Mononuclear cell (primary cell): ENCODE measurements around the gene NGDN. TPM values are rescaled to one million over a fixed set of nuclear protein-coding genes. Genes with fewer than 3 reads are reported as not detected.
"Not testable (repeated sequence)": the region's sequence is repeated elsewhere in the genome, so short reads cannot be mapped to it uniquely, and the experiment has no call there.

ENCODE experiments used
- H3K27me3 ChIP-seq: 2 replicates; pipeline ENCODE4 v1.6.0; 2011; ENCODE audit warnings: low read length, control low read depth; ENCODE audit not compliant: insufficient read depth
- H3K4me1 ChIP-seq: 2 replicates; pipeline ENCODE4 v1.5.1; 2011; ENCODE audit warnings: mild to moderate bottlenecking, low read length, control low read depth; ENCODE audit not compliant: insufficient read depth
- H3K4me3 ChIP-seq: 2 replicates; pipeline ENCODE4 v1.5.1; 2011; ENCODE audit warnings: mild to moderate bottlenecking, low read length, moderate library complexity
- H3K9me3 ChIP-seq: 2 replicates; pipeline ENCODE4 v1.5.1; 2011; ENCODE audit warnings: low read depth, mild to moderate bottlenecking, control low read depth, low read length
- total RNA-seq: library from RNA; depleted of rRNA; stranded (reverse); fragments of >200 nt; gene quantifications from one replicate; pipeline ENCODE4 v1.2.3, GENCODE V29; 2012

The NGDN gene, protein sequence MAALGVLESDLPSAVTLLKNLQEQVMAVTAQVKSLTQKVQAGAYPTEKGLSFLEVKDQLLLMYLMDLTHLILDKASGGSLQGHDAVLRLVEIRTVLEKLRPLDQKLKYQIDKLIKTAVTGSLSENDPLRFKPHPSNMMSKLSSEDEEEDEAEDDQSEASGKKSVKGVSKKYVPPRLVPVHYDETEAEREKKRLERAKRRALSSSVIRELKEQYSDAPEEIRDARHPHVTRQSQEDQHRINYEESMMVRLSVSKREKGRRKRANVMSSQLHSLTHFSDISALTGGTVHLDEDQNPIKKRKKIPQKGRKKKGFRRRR
- total RNA-seq = 92.7 TPM

DNA sequence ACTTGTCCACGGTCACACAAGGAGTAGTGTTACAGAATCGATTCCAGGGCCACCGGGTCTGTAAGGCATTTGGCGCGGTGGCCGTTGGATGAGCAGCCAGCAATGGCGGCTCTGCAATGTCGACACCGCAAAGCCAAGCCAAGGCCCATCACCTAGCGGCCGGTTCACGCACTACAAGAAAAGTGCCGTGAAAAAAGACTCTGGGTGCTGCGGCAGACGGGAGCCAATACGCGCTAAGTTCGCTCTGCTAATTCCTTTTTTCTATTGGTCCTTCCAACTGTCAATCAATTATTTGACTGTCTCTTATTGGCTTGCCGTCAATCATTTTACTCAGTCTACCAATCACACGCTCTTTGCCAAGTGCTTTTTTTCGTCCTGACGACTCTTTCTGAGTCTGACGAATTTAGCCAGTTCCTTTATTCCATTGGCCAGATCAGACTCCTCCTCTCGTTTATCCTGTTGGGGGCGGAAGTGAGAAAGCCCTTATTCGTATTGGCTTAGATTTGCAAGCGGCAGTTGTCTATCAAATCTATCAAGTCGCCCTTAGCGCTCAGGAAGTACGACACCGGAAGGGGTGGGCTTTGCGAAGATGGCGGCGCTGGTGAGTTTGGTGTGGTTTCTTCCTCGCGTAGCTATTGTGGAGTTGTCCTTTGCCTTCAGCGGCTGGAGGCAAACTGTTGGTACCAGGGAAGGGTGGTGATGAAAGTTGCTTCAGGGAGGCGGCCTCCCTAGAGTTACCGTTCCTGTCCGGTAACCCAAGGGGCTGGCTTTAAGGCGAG, at the start of gene NGDN:
NGDN (plus strand) TSS at position 577 of the 779 bp plus-strand sequence; CDS start at position 590, 13 bp downstream.
- Histone ChIP-seq H3K4me3 (peak within 1 kb of the TSS; percentile 69), H3K9me3 (no peaks in the 10 kb centered on the region), H3K27me3 (no peaks in the 10 kb centered on the region), H3K4me1 (peaks cover 12% of the 10 kb centered on the region)

- Histone ChIP-seq H3K4me3 (no peak overlapping the region), H3K4me1 (no peaks in the 10 kb centered on the region), H3K27me3 (no peaks in the 10 kb centered on the region), H3K9me3 (no peaks in the 10 kb centered on the region)
Observed at GRCh38 chr14:23421594-23421993, 47.9 kb upstream of the NGDN start.

GRCh38 chr14:23423657-23424056, 45.8 kb upstream of the NGDN start:
- Histone ChIP-seq H3K4me3 (no peak overlapping the region), H3K9me3 (no peaks in the 10 kb centered on the region), H3K27me3 (no peaks in the 10 kb centered on the region), H3K4me1 (no peaks in the 10 kb centered on the region)

GRCh38 chr14:23425169-23425568, 44.3 kb upstream of the NGDN start:
- no peak overlapping the region for H3K4me3 ChIP-seq
- no peaks in the 10 kb centered on the region for H3K4me1 ChIP-seq
- no peaks in the 10 kb centered on the region for H3K9me3 ChIP-seq
- no peaks in the 10 kb centered on the region for H3K27me3 ChIP-seq

DNA sequence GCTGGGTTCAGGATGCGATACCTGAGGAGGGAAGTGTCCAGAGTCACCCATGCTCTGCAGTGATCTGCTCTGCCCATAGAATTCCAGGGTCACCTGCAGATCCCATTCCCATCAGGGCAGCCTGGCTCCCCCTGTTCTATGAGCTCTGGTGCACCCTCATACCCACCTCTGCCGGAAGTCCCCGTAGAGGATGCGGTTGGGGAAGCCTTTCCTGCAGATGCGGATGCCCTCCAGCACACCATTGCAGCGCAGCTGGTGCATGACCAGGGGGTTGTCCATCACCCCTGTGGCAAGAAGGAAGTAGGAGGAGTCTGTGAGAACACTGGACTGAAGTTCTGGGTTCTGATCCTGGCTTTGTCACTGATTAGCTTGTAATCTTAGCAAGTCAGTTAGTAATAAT, 43.7 kb upstream of the NGDN start:
- H3K4me1 ChIP-seq, H3K9me3 ChIP-seq, H3K4me3 ChIP-seq, H3K27me3 ChIP-seq: not testable (repeated sequence)

DNA sequence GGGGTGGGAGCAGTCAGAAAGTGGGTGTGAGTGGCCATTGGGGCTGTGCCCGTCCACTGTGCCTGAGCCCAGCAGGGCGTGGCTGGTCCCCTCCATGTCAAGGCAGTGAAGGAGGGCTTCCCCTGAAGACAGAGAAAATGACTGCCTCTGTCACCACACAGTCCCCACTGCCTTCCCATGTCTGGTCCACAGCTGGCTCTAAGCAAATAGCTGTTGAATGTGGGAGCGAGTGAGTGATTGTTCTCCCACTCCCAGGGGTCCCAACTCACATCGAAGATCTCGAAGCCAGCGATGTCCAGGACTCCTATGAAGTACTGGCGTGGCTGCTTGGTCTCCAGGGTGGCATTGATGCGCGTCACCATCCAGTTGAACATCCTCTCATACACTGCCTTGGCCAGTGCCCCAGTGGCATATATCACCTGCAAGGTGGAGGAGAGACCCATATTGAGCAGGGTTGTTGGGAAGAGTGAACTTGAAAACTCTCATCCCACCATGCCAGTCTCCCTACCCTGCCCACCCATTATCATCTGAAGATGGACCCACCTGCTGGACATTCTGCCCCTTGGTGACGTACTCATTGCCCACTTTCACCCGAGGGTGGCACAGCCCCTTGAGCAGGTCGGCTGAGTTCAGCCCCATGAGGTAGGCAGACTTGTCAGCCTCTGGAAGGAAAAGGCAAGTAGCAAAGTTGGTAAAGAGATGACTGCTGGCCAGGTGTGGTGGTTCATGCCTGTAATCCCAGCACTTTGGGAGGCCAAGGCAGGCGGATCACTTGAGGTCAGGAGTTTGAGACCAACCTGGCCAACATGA, 40.6 kb upstream of the NGDN start:
- H3K4me1 ChIP-seq = no peaks in the 10 kb centered on the region
- H3K9me3 ChIP-seq = no peaks in the 10 kb centered on the region
- H3K4me3 ChIP-seq = no peak overlapping the region
- H3K27me3 ChIP-seq = no peaks in the 10 kb centered on the region

GRCh38 chr14:23430016-23430722, 39.3 kb upstream of the NGDN start:
- H3K9me3 ChIP-seq = no peaks in the 10 kb centered on the region
- no peak overlapping the region for H3K4me3 ChIP-seq
- H3K4me1 ChIP-seq = no peaks in the 10 kb centered on the region
- H3K27me3 ChIP-seq = no peaks in the 10 kb centered on the region

- Histone ChIP-seq H3K4me1 (no peaks in the 10 kb centered on the region), H3K4me3 (no peak overlapping the region), H3K27me3 (no peaks in the 10 kb centered on the region), H3K9me3 (no peaks in the 10 kb centered on the region)
Observed at GRCh38 chr14:23430723-23431085, 38.8 kb upstream of the NGDN start.

- Histone ChIP-seq H3K4me3 (no peak overlapping the region), H3K4me1 (no peaks in the 10 kb centered on the region), H3K9me3 (no peaks in the 10 kb centered on the region), H3K27me3 (no peaks in the 10 kb centered on the region)
Observed at GRCh38 chr14:23431486-23431885, 38.0 kb upstream of the NGDN start.

DNA sequence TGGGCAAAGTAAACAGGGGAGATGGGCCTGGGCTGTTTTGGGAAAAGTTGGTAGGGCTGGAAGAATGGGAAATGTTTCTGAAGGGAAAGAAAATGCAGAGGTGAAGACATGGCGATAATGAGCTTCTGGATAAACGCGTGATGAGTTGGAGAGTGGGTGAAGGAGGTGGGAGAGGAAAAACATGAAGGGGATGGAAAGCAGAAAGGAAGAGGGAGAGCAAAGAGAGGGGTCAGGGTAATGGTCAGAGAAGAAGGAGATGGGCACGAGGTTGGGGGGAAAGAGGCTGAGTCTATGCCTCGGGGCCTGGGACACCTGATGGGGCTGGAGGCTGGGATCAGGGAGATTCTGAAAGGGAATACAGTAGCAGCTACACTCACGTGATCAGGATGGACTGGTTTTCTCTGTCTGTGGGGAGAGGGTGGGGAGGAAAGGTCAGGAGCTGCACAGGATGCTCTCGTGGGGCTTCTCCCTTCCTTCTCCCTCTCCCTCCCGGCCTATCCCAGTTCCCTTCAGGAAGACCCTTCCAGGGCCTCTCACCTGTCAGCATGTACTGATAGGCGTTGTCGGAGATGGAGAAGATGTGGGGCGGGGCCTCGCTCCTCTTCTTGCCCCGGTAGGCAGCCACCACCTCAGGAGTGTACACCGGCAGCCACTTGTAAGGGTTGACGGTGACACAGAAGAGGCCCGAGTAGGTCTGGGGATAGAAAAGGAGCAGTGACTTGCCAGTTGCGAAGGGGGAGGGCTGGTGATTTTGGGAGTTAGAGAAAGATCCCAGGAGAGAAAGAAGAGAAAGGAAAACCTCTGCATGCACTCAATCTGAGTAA, 37.2 kb upstream of the NGDN start:
- Histone ChIP-seq H3K4me3 (no peak overlapping the region), H3K27me3 (no peaks in the 10 kb centered on the region), H3K9me3 (no peaks in the 10 kb centered on the region), H3K4me1 (no peaks in the 10 kb centered on the region)

DNA sequence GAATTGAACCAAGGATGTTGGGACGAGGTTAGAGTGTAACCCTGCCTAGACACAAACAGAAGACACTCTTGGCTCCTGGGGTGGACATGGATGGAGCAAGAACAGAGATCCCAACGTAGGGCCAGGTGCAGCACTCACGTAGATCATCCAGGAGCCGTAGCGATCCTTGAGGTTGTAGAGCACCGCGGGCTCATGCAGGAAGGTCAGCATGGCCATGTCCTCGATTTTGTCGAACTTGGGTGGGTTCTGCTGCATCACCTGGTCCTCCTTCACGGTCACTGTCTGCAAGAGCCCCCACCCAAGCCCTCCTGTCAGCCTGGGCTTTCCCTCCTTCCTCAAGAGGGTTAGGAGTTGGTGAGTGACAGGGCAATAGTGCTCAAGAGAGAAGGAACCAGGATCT, 36.6 kb upstream of the NGDN start:
- Histone ChIP-seq H3K4me1 (no peaks in the 10 kb centered on the region), H3K4me3 (no peak overlapping the region), H3K27me3 (no peaks in the 10 kb centered on the region), H3K9me3 (no peaks in the 10 kb centered on the region)

DNA sequence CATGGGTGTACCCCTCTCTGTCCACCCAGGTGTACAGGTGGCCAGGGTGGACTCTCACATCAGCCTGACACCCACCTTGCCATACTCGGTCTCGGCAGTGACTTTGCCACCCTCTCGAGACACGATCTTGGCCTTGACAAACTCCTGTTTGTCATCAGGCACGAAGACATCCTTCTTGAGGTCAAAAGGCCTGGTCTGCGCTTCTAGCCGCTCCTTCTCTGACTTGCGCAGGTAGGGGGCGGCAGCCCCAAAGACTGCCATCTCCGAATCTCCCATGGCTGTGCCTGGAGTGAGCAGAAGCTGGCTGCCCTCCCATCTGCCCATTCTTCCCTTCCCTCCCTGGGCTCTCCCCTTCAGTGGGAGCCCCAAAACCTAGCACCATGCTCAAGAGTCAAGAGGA, 36.0 kb upstream of the NGDN start:
- Histone ChIP-seq H3K4me3 (no peak overlapping the region), H3K27me3 (no peaks in the 10 kb centered on the region), H3K4me1 (no peaks in the 10 kb centered on the region), H3K9me3 (no peaks in the 10 kb centered on the region)

DNA sequence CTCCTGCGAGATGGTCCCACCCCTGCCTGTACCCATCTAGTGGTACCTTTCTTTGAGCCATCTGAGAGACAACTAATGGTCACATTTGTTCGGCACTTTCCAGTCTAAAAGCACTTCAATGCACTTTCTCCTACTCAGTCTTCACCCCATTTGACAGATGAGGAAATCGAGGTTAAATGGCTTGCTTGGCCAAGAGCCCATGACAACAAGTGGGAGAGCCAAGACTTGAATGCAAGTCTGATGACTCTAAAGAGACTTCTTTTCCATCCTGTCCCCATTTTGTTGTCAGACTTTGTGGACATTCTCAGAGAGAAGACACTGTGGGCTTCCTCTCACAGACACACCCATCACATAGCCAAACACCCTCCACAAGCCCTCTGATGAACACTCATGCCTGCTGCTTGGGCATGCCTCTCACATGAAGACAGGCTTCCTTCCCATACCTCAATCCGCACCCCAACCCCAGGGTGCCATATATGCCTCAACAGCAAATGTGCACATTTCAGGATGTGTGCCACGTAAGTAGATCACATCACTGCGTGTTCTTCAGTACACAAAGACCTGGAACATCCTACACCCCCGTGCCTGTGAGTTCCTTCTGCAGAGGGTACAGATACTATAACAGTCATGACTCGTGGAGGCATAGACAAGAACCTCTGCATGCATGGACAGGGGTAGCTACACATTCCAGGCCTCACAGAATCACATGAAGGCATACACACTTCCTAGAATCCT, 34.8 kb upstream of the NGDN start:
- Histone ChIP-seq H3K27me3 (no peaks in the 10 kb centered on the region), H3K4me3 (no peak overlapping the region), H3K4me1 (no peaks in the 10 kb centered on the region), H3K9me3 (no peaks in the 10 kb centered on the region)
